H1 (cell line): ENCODE results near the gene PRKCZ. TPM values are rescaled to one million over a fixed set of nuclear protein-coding genes. Genes with fewer than 3 reads are reported as not detected.

ENCODE experiments used
- CTCF ChIA-PET: fragments of 300-600 bp; sonication (Branson Sonifier 250); formaldehyde crosslinking; loops from one replicate; lab custom pipeline; 2021; ENCODE audit not compliant: partially characterized antibody; lab: Charles Lee
- POLR2A ChIA-PET: fragments of 300-600 bp; sonication (Branson Sonifier 250); formaldehyde crosslinking; loops from one replicate; lab custom pipeline; 2021; ENCODE audit warnings: inconsistent platforms; ENCODE audit not compliant: partially characterized antibody; lab: Charles Lee
- DNase-seq, 2 experiments: peaks; one replicate each; pipeline versions ENCODE4 v3.0.0 to v3.0.0-alpha.2; 2010 to 2022; ENCODE audit warnings: low spot score in 2 of 2, low read depth in 1 of 2, mixed read lengths in 1 of 2
- FAIRE-seq: peaks from 2 replicates; lab custom pipeline; 2011; peaks lifted over from hg19 to GRCh38; lab: Jason Lieb, UNC
- H2AFZ ChIP-seq: 2 replicates; pipeline ENCODE4 v1.8.1; 2012; ENCODE audit warnings: low read length, inconsistent platforms
- H2AK5ac ChIP-seq: 2 replicates; pipeline ENCODE4 v1.6.1; 2013; ENCODE audit warnings: low read depth, low read length
- H2BK120ac ChIP-seq: replicated peaks from 2 replicates; pipeline ENCODE3; 2013; ENCODE audit warnings: low read depth, low read length, inconsistent platforms
- H2BK12ac ChIP-seq: 2 replicates; pipeline ENCODE4 v1.6.1; 2013; ENCODE audit warnings: low read depth, low read length
- H2BK15ac ChIP-seq: 2 replicates; pipeline ENCODE4 v1.6.1; 2013; ENCODE audit warnings: low read length
- H2BK20ac ChIP-seq: 2 replicates; pipeline ENCODE4 v1.6.1; 2013; ENCODE audit warnings: low read length
- H2BK5ac ChIP-seq: 2 replicates; pipeline ENCODE4 v1.6.1; 2013; ENCODE audit warnings: low read depth, low read length
- H3K14ac ChIP-seq: 2 replicates; pipeline ENCODE4 v1.6.1; 2013; ENCODE audit warnings: inconsistent platforms; ENCODE audit not compliant: insufficient read length
- H3K18ac ChIP-seq: 2 replicates; pipeline ENCODE4 v1.6.1; 2013; ENCODE audit warnings: low read length; ENCODE audit errors: extremely low read depth
- H3K23ac ChIP-seq: 2 replicates; pipeline ENCODE4 v1.6.1; 2013; ENCODE audit warnings: inconsistent platforms; ENCODE audit not compliant: insufficient read length
- H3K23me2 ChIP-seq: 2 replicates; pipeline ENCODE4 v1.6.1; 2013; ENCODE audit warnings: low read depth, low read length
- H3K27ac ChIP-seq: 2 replicates; pipeline ENCODE4 v1.6.1; 2011; ENCODE audit warnings: low read depth, low read length, inconsistent platforms
- H3K27me3 ChIP-seq, 4 experiments: replicated peaks in 1 of 4; 1 replicate in 1 of 4; 2 replicates in 3 of 4; pipeline versions ENCODE4 v1.6.1 to v1.8.1; 2011 to 2013; ENCODE audit warnings: low read length in 3 of 4, mild to moderate bottlenecking in 3 of 4, inconsistent platforms in 2 of 4, mixed read lengths in 2 of 4, moderate library complexity in 1 of 4; ENCODE audit not compliant: control insufficient read depth in 3 of 4, insufficient read depth in 3 of 4; ENCODE audit errors: extremely low read depth in 1 of 4
- H3K36me3 ChIP-seq, 4 experiments: 2 replicates each; pipeline versions ENCODE4 v1.6.1 to v1.8.1; 2011 to 2013; ENCODE audit warnings: mild to moderate bottlenecking in 4 of 4, low read length in 3 of 4, moderate library complexity in 2 of 4, control low read depth in 1 of 4, inconsistent platforms in 1 of 4; ENCODE audit not compliant: insufficient read depth in 4 of 4, control insufficient read depth in 2 of 4
- H3K4ac ChIP-seq: replicated peaks from 2 replicates; pipeline ENCODE3; 2013; ENCODE audit warnings: low read length, low read depth, mixed read lengths, inconsistent platforms; ENCODE audit not compliant: insufficient read length
- H3K4me1 ChIP-seq, 4 experiments: replicated peaks in 1 of 4; 1 replicate in 1 of 4; 2 replicates in 3 of 4; pipeline versions ENCODE4 v1.6.1 to v1.8.1; 2011 to 2013; ENCODE audit warnings: low read length in 3 of 4, inconsistent platforms in 2 of 4, mixed read lengths in 1 of 4; ENCODE audit not compliant: insufficient read depth in 4 of 4, control insufficient read depth in 3 of 4
- H3K4me2 ChIP-seq, 2 experiments: 2 replicates each; pipeline versions ENCODE4 v1.6.1 to v1.8.1; 2011 to 2013; ENCODE audit warnings: low read depth in 2 of 2, low read length in 2 of 2, control low read depth in 1 of 2, inconsistent platforms in 1 of 2, mild to moderate bottlenecking in 1 of 2; ENCODE audit not compliant: insufficient read depth in 1 of 2
- H3K4me3 ChIP-seq, 4 experiments: fragments of 200-600, 300-600 bp in 1 of 4; sonication (generic), shearing (Covaris generic), sonication (Bioruptor Twin) in 1 of 4; 2 replicates each; pipeline versions ENCODE4 v1.5.1 to v1.8.1; 2011 to 2016; ENCODE audit warnings: low read length in 4 of 4, low read depth in 3 of 4, control low read depth in 2 of 4, inconsistent platforms in 2 of 4, mild to moderate bottlenecking in 2 of 4, mixed read lengths in 1 of 4, moderate library complexity in 1 of 4; ENCODE audit not compliant: insufficient read depth in 2 of 4; ENCODE audit errors: extremely low read depth in 1 of 4
- H3K56ac ChIP-seq: replicated peaks from 2 replicates; pipeline ENCODE3; 2013; ENCODE audit warnings: low read depth, mild to moderate bottlenecking, mixed read lengths, low read length, inconsistent platforms; ENCODE audit not compliant: insufficient read length
- H3K79me1 ChIP-seq: 2 replicates; pipeline ENCODE4 v1.6.1; 2013; ENCODE audit warnings: low read depth, low read length, control low read depth
- H3K79me2 ChIP-seq, 2 experiments: 2 replicates each; pipeline versions ENCODE4 v1.6.1 to v1.8.1; 2012 to 2013; ENCODE audit warnings: low read length in 2 of 2, mild to moderate bottlenecking in 2 of 2, inconsistent platforms in 1 of 2; ENCODE audit not compliant: insufficient read depth in 2 of 2, control insufficient read depth in 1 of 2
- H3K9ac ChIP-seq, 4 experiments: replicated peaks in 1 of 4; 1 replicate in 1 of 4; 2 replicates in 3 of 4; pipeline versions ENCODE4 v1.6.1 to v1.8.1; 2011 to 2013; ENCODE audit warnings: low read depth in 3 of 4, low read length in 3 of 4, control low read depth in 2 of 4, mild to moderate bottlenecking in 2 of 4, moderate library complexity in 2 of 4, inconsistent platforms in 1 of 4; ENCODE audit errors: extremely low read depth in 1 of 4
- H3K9me3 ChIP-seq, 2 experiments: 2 replicates each; pipeline versions ENCODE4 v1.6.1 to v1.8.1; 2012 to 2013; ENCODE audit warnings: mild to moderate bottlenecking in 2 of 2, moderate library complexity in 2 of 2, control low read depth in 1 of 2, inconsistent platforms in 1 of 2, low read depth in 1 of 2, low read length in 1 of 2, mixed read lengths in 1 of 2; ENCODE audit not compliant: insufficient read depth in 2 of 2
- H4K20me1 ChIP-seq, 2 experiments: replicated peaks in 1 of 2; 2 replicates each; pipeline versions ENCODE3 to v1.8.1; 2011 to 2013; ENCODE audit warnings: inconsistent platforms in 2 of 2, low read length in 2 of 2, mild to moderate bottlenecking in 1 of 2; ENCODE audit not compliant: insufficient read depth in 2 of 2, control insufficient read depth in 1 of 2
- H4K5ac ChIP-seq: 2 replicates; pipeline ENCODE4 v1.6.1; 2013; ENCODE audit warnings: low read length, low read depth, mixed read lengths, inconsistent platforms; ENCODE audit not compliant: insufficient read length
- H4K8ac ChIP-seq: 2 replicates; pipeline ENCODE4 v1.8.0; 2013; ENCODE audit warnings: mild to moderate bottlenecking, moderate library complexity, low read length, inconsistent platforms; ENCODE audit not compliant: insufficient read depth; ENCODE audit errors: extremely low read depth
- H4K91ac ChIP-seq: replicated peaks from 2 replicates; pipeline ENCODE3; 2013; ENCODE audit warnings: low read length, mixed read lengths, inconsistent platforms; ENCODE audit not compliant: insufficient read length
- CBX5 ChIP-seq: fragments of 300-800, 300-1000 bp; sonication (generic); IDR thresholded peaks from 2 replicates; pipeline ENCODE4 v1.7.1; 2016; ENCODE audit warnings: antibody characterized with exemption, low read length, low read depth
- CHD1 ChIP-seq: IDR thresholded peaks from 2 replicates; pipeline ENCODE4 v1.6.1; 2012; ENCODE audit warnings: low read depth, low read length, improper control_type of control experiment
- EZH2 ChIP-seq: fragments of 200-600 bp; sonication (generic); IDR thresholded peaks from 2 replicates; pipeline ENCODE4 v1.7.1; 2012; ENCODE audit warnings: low read depth, mild to moderate bottlenecking, moderate library complexity, low read length, inconsistent platforms; ENCODE audit not compliant: severe bottlenecking
- GABPA ChIP-seq: IDR thresholded peaks from 2 replicates; pipeline ENCODE4 v1.6.1; 2011; ENCODE audit warnings: mild to moderate bottlenecking, low read length, moderate library complexity, borderline replicate concordance; ENCODE audit not compliant: insufficient read depth
- HDAC2 ChIP-seq, 2 experiments: fragments of 300-600 bp in 1 of 2; sonication (generic) in 1 of 2; IDR thresholded peaks; 2 replicates each; pipeline ENCODE4 v1.6.1; 2011 to 2012; ENCODE audit warnings: low read depth in 2 of 2, low read length in 2 of 2, mild to moderate bottlenecking in 2 of 2, moderate library complexity in 2 of 2, borderline replicate concordance in 1 of 2, inconsistent platforms in 1 of 2
- KDM4A ChIP-seq: IDR thresholded peaks from one replicate; pipeline ENCODE4 v1.7.1; 2012; ENCODE audit warnings: low read depth, mild to moderate bottlenecking, moderate library complexity, low read length, inconsistent platforms; ENCODE audit not compliant: severe bottlenecking
- RFX5 ChIP-seq: IDR thresholded peaks from 2 replicates; pipeline ENCODE4 v1.6.1; 2011; ENCODE audit warnings: low read depth, low read length, improper control_type of control experiment, borderline replicate concordance
- TCF12 ChIP-seq: IDR thresholded peaks from 2 replicates; pipeline ENCODE4 v1.6.1; 2011; ENCODE audit warnings: low read depth, mild to moderate bottlenecking, low read length
- WGBS, 2 experiments: shearing (Covaris generic) in 1 of 2; methylation state at CpG; one replicate each; pipeline versions ENCODE4 v1.1.6 to v1.1.7; 2013 to 2015; ENCODE audit warnings: low lambda C conversion rate in 2 of 2, mixed read lengths in 2 of 2, inconsistent platforms in 1 of 2, low coverage in 1 of 2, missing lambda C conversion rate in 1 of 2; ENCODE audit not compliant: insufficient replicate concordance in 2 of 2, insufficient coverage in 1 of 2, insufficient read length in 1 of 2; ENCODE audit errors: extremely low coverage in 1 of 2, missing lambda C conversion rate in 1 of 2; 5-methylcytosine and 5-hydroxymethylcytosine counted together
- polyA plus RNA-seq, 7 experiments: library from polyadenylated mRNA; depleted of rRNA in 3 of 7; stranded (reverse) in 5 of 7; unstranded in 2 of 7; fragments of >200 nt in 5 of 7; fragments of 200-250 nt in 2 of 7; gene quantifications; 1 replicate in 5 of 7; 2 replicates in 1 of 7; 4 replicates in 1 of 7; pipeline versions ENCODE4 v1.2.1 to v1.2.3, GENCODE V29; 2011 to 2013; ENCODE audit warnings: missing spikeins in 2 of 7, mixed read lengths in 2 of 7
- total RNA-seq: library from RNA; stranded (reverse); fragmentation: NEBNext Ultra II Directional; extraction: Animal tissue kit (Norgen Biotek cat#: 25700); gene quantifications from 2 replicates; pipeline ENCODE4 v1.2.1, GENCODE V29; 2021
- TF ChIP-seq, protein P1 (sequence below): IDR thresholded peaks from 2 replicates; pipeline ENCODE4 v1.6.1; 2011; ENCODE audit warnings: low read depth, mild to moderate bottlenecking, low read length; ENCODE audit not compliant: insufficient read depth
- TF ChIP-seq, protein P2 (sequence below): IDR thresholded peaks from 2 replicates; pipeline ENCODE4 v1.6.1; 2011; ENCODE audit warnings: low read length, improper control_type of control experiment

PRKCZ gene
- total and polyA plus RNA-seq, 2 of the 8 experiments (the other 6 are each of a cell fraction or from before 2014, with no cell fraction given): 37.4 to 45.1 TPM

DNA sequence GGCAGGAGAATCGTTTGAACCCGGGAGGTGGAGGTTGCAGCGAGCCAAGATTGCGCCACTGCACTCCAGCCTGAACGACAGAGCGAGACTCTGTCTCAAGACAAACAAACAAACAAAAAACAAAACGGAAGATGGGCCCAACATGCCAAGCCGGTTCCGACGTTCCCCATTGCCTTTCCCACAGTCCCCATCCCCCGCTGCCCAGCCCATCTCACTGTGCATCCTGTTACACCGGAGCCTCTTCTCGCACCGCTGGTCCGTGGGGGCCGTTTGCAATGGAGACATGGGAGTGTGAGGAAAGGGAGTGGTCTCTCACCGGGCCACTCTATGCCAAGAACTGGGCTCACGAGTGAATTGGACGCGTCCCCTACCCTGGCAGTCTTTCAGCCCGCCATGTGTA is 45.4 kb upstream of the PRKCZ start:
- Histone ChIP-seq H4K20me1 (no peaks in the 10 kb centered on the region), H3K4me2 (no peak overlapping the region), H3K56ac (no peak overlapping the region), H3K9me3 (no peaks in the 10 kb centered on the region), H2BK120ac (no peak overlapping the region), H3K79me1 (no peaks in the 10 kb centered on the region), H3K4me3 (no peak overlapping the region), H3K14ac (no peak overlapping the region), H3K23me2 (no peaks in the 10 kb centered on the region; the same call in 1 of the 2 replicates), H2BK15ac (no peak overlapping the region), H3K4ac (no peak overlapping the region), H2BK12ac (no peak overlapping the region), H2BK20ac (no peak overlapping the region), H3K36me3 (no peaks in the 10 kb centered on the region), H3K27me3 (peaks cover 0 to 2% (median 0%) of the 10 kb centered on the region in 4 experiments; a peak in 3 of 7 replicates), H3K27ac (no peak overlapping the region), H4K91ac (no peak overlapping the region), H3K79me2 (no peaks in the 10 kb centered on the region), H2AK5ac (no peak overlapping the region), H4K8ac (no peak overlapping the region), H3K18ac (no peak overlapping the region), H3K23ac (no peak overlapping the region), H3K4me1 (peaks cover 0 to 2% (median 0%) of the 10 kb centered on the region in 4 experiments; a peak in 3 of 7 replicates), H3K9ac (no peak overlapping the region), H4K5ac (no peak overlapping the region), H2AFZ (no peak overlapping the region), H2BK5ac (no peak overlapping the region)
- CTCF ChIA-PET: interaction anchor here (0.7 to 1.0 kb wide), 2 partner anchors 39 to 1921 kb away, joined by 4 read pairs; no protein-coding TSS in a partner anchor
- no peak for DNase-seq
- no peak for FAIRE-seq
- POLR2A ChIA-PET: no interaction called here
- TF ChIP-seq EZH2 (no peak), GABPA (no peak), HDAC2 (IDR thresholded peaks at IDR 0.05; ENCODE audit: borderline replicate concordance in 1 of 2, low read depth in 2 of 2, low read length in 2 of 2) (no peak), CBX5 (no peak), RFX5 (no peak), KDM4A (no peak), CHD1 (no peak), TCF12 (no peak)
- TF ChIP-seq, protein P1, sequence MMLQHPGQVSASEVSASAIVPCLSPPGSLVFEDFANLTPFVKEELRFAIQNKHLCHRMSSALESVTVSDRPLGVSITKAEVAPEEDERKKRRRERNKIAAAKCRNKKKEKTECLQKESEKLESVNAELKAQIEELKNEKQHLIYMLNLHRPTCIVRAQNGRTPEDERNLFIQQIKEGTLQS: no peak
- TF ChIP-seq, protein P2, sequence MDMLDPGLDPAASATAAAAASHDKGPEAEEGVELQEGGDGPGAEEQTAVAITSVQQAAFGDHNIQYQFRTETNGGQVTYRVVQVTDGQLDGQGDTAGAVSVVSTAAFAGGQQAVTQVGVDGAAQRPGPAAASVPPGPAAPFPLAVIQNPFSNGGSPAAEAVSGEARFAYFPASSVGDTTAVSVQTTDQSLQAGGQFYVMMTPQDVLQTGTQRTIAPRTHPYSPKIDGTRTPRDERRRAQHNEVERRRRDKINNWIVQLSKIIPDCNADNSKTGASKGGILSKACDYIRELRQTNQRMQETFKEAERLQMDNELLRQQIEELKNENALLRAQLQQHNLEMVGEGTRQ: no peak
- WGBS, 2 experiments: 92% methylated on average over 21 of the region's 21 CpGs; no CpG with 5 or more reads in 1 of the 2 experiments
